HG02973 (cell line): ENCODE data around the gene DENND11.
A peak's percentile ranks its signal among the peaks of the same experiment; 100 is the strongest.

Experiments
- ATAC-seq: cut with Tn5 transposase; IDR thresholded peaks from one replicate; pipeline ENCODE4 v1.9.1; 2021; ENCODE audit warnings: moderate library complexity; ENCODE audit not compliant: unreplicated experiment

DENND11 gene

GRCh38 chr7:141686074-141686473, 15.9 kb downstream of the DENND11 start:
- ATAC-seq: no peak

- no peak for ATAC-seq
These were observed 16.5 kb downstream of the DENND11 start for GRCh38 chr7:141685285-141686023.

DNA sequence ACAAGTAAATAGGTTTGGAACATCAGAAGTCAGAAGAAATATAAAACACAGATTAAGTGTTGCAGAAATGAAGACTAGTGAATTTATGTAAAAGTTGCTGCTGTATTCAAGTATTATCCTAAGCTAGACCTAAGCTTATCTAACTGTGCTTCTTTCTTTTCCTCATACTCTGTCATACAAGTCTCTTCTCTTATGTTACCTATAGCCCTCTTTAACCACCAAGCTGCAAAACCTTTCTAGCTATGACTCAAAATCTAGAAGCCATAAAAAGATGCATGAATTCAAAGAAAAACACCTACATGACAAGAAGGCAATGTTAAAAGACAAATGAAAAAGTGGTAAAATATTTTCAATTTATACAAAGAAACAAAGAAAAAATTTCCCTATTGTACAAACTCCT, 23.0 kb downstream of the DENND11 start:
- peak; percentile 66 for ATAC-seq

GRCh38 chr7:141676618-141677017, 25.3 kb downstream of the DENND11 start:
- no peak for ATAC-seq

- no peak for ATAC-seq
These were observed 26.3 kb downstream of the DENND11 start for GRCh38 chr7:141675436-141676215.

GRCh38 chr7:141674702-141675101, 27.3 kb downstream of the DENND11 start:
- ATAC-seq: no peak

DNA sequence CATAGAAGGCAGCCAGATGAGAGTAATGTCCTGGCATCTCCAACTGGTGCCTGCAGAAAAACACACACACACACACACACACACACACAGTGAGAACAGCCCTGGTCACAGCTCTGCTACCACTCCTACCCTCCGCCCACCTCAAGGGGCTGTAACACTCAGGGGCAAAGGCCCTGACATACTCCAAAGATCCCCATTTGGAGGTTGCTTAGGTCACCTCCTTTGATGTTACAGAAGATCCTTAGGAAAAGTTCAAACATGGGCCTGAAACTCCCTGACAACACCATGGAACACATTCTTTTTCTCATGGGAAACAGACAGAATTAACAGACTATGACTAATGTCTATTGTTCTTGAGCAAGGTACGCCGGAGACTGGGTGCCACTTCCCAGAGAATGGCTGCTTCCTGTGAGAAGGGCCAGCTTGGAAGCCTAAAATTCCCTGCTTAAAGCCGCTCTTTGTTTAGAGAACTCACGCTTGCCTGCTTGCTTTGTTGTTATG, 27.7 kb downstream of the DENND11 start:
- no peak for ATAC-seq

DNA sequence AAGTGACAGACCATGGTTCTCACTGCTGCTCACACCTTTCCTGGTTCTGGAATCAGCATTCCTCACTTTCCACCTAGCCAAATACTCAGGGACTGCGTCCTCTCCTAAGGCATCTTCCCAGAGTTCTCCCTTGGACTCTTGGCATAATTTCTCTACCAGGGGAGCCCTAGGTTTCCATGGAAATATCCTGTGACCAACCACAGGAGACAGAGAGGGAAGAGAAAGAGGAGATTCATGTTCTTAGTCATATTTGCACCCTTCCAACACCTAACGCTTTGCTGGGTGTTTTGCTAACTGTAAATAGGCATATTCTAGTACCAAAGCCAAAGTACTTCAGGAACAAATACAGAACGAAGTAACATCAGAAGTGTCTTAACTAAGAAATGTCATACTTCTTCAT, 28.6 kb downstream of the DENND11 start:
- no peak for ATAC-seq

DNA sequence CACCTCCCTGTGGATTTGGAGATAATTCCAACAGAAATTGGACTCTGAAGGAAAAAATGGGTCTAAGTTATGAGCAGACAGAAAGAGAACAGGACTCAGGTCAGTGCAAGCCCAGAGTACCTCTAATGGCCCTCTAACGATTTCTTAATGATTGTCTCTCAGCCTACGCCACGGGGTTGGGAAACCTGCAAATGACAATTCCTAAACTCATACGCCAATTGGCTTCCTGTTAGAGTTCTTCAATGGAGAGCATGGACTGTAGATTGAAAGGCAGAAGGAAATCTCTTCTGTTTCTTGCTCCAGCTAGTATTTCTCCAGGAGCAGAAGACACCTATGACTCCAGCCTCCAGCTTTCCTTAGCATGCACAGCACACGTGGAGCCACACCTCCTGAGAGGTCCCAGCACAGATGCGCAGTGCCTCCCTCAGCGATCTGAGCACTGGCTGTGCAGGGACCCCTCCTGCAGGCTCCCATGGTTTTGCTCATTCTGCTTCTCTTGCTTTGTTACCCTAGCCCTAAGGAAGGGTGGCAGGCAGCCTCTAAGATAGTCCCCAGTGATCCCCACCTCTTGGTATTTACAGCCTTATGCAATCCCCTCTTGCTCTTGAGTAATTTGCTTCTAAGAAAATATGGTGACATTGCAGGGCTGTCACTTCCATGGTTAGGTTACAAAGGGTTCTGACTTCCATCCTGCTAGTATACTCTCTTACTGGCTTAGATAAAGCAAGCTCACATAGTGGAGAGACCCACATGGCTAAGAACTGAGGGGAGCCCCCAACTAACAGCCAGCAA, 30.1 kb downstream of the DENND11 start:
- ATAC-seq: no peak

GRCh38 chr7:141668853-141669252, 33.1 kb downstream of the DENND11 start:
- no peak for ATAC-seq

DNA sequence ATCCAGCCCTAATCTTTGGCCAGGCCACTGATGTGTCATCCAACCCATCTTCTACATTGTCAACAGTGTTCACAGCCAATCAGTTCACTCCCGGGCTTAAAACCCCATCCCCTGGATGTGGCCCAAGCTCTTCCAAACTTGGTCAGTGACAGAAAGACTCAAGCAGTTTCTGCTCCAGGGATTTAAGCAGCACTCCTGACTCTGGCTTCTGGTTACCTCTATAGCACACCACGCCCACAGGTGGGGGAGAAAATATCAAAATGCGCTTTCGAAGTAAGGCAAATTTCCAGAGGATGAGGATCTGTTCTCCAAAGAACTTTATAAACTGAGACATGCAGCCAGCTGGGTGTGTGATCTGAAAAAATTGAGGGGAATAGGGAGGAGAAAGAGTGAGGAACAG, 35.9 kb downstream of the DENND11 start:
- no peak for ATAC-seq

DNA sequence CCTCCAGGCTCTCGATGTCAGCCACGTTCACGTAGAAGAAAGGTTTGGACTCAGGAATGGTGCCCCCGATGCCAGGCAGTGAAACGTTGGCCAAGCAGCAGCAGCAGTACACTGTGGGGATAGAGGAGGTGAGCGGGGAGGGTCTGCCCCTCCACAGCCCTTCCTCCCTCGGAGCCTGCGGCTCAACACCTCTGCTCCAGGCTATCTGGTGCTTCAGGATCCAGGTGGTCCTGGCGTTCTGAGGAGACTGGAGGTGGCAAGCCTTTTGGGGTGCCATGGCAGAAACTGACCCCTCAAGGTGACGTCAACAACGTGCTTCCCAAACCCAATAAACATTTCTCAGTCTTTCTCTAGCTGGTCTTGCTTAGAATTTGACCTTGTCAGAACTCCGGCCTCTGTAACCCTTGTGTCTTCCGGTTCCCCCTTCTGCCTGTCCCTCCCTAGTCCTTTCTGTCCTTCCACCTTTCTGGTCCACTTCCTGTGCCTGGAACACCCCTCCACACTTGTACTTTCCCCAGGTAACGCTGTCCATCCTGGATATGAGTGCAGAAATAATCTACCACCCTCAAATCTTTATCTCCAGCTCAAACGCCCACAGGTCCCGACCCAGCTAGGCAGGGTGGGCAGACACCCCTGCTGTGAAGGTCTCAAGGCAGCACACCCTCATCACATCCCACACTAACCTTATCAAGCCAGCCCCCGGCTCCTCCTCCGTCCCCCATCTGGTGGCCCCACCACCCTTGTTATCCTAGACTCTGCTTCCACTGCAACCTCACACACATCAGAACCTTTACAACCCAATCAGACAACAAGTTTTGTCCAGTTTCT, 36.5 kb downstream of the DENND11 start:
- ATAC-seq: no peak

GRCh38 chr7:141664450-141664849, 37.5 kb downstream of the DENND11 start:
- ATAC-seq: no peak

- no peak for ATAC-seq
These were observed 38.7 kb downstream of the DENND11 start for GRCh38 chr7:141663081-141663849.

GRCh38 chr7:141660259-141660658, 41.7 kb downstream of the DENND11 start:
- no peak for ATAC-seq

DNA sequence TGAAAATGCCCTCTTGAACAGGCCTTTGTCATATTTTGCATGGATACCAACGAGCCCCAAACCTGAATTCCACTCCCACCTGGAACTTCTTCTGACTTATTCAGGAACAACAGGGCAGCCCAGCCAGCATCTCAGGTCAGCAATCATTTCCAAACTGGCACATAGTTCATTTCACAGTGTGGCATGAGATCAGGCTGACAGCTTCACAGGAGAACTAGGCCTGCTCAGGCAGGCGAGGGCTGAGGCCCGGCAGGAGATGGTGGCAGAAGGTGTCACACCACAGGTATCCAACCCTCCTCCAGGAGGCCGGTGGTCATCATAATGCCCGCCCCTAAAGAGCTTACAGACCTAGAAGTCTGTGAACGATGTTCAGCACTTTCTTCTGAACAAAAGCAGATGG, 42.5 kb downstream of the DENND11 start:
- ATAC-seq: no peak

- peak; percentile 89 for ATAC-seq
These were observed 47.4 kb downstream of the DENND11 start for GRCh38 chr7:141654551-141654950.

DNA sequence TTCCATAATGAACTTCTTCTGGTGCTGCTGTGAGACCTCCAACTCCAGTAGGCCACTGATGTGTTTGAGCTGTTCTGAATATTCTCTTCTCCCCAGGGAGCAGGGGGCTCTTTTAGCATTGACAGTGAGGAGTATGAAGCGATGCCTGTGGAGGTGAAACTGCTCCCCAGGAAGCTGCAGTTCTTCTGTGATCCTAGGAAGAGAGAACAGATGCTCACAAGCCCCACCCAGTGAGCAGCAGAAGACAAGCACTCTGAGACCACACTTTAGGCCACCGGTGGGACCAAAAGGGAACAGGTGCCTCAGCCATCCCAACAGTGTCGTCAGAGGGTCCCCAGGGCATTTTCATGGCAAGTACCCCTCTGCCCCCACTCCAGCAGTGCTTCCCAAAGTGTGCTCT, 49.3 kb downstream of the DENND11 start:
- no peak for ATAC-seq
